Neural progenitor cell (in vitro differentiated cells): Measurements from ENCODE around the gene VANGL2. TPM values are rescaled to one million over a fixed set of nuclear protein-coding genes. Genes with fewer than 3 reads are reported as not detected.
"Not testable (repeated sequence)": the region's sequence is repeated elsewhere in the genome, so short reads cannot be mapped to it uniquely, and the experiment has no call there.

ENCODE experiments used
- DNase-seq: peaks from one replicate; pipeline ENCODE4 v3.0.0-alpha.2; 2016; ENCODE audit warnings: low spot score
- H2AFZ ChIP-seq: fragments of 200-600 bp; sonication (generic); replicated peaks from 2 replicates; pipeline ENCODE4 v1.6.1; 2016; ENCODE audit warnings: antibody characterized with exemption
- H3F3A ChIP-seq: fragments of 200-600 bp; sonication (generic); 2 replicates; pipeline ENCODE4 v1.6.1; 2016; ENCODE audit warnings: antibody characterized with exemption, low read depth
- H3K27ac ChIP-seq: fragments of 200-600 bp; sonication (generic); 2 replicates; pipeline ENCODE4 v1.5.1; 2016; ENCODE audit warnings: mild to moderate bottlenecking
- H3K27me3 ChIP-seq: fragments of 200-600 bp; sonication (generic); 2 replicates; pipeline ENCODE4 v1.6.1; 2016; ENCODE audit warnings: mild to moderate bottlenecking, moderate library complexity
- H3K36me3 ChIP-seq: fragments of 200-600 bp; sonication (generic); 2 replicates; pipeline ENCODE4 v1.5.1; 2016
- H3K4me1 ChIP-seq: fragments of 200-600 bp; sonication (generic); 2 replicates; pipeline ENCODE4 v1.6.1; 2016; ENCODE audit warnings: mixed run types
- H3K4me2 ChIP-seq: fragments of 200-600 bp; sonication (generic); 2 replicates; pipeline ENCODE4 v1.6.1; 2016
- H3K4me3 ChIP-seq: fragments of 200-600 bp; sonication (generic); 2 replicates; pipeline ENCODE4 v1.5.1; 2016
- H3K79me2 ChIP-seq: fragments of 200-600 bp; sonication (generic); 2 replicates; pipeline ENCODE4 v1.6.1; 2016; ENCODE audit warnings: low read depth
- H3K9ac ChIP-seq: fragments of 200-600 bp; sonication (generic); 2 replicates; pipeline ENCODE4 v1.6.1; 2016
- H3K9me3 ChIP-seq: fragments of 200-600 bp; sonication (generic); 2 replicates; pipeline ENCODE4 v1.5.1; 2016; ENCODE audit warnings: low read depth
- H4K20me1 ChIP-seq: fragments of 200-600 bp; sonication (generic); 2 replicates; pipeline ENCODE4 v1.6.1; 2016; ENCODE audit warnings: low read depth
- H3K27ac Mint-ChIP-seq: 3 replicates; pipeline ENCODE4 v1.8.0; 2021; ENCODE audit warnings: mixed read lengths
- H3K27me3 Mint-ChIP-seq: 2 replicates; pipeline ENCODE4 v1.8.0; 2022; ENCODE audit warnings: low read depth, mild to moderate bottlenecking, inconsistent platforms, moderate library complexity, mixed read lengths; ENCODE audit not compliant: insufficient read depth
- H3K36me3 Mint-ChIP-seq: 3 replicates; pipeline ENCODE4 v1.8.0; 2021; ENCODE audit warnings: mixed read lengths
- H3K4me1 Mint-ChIP-seq: 3 replicates; pipeline ENCODE4 v1.8.0; 2021; ENCODE audit warnings: mixed read lengths
- H3K4me3 Mint-ChIP-seq: 3 replicates; pipeline ENCODE4 v1.8.0; 2021; ENCODE audit warnings: mild to moderate bottlenecking, moderate library complexity, mixed read lengths
- H3K9me3 Mint-ChIP-seq: 3 replicates; pipeline ENCODE4 v1.8.0; 2020; ENCODE audit warnings: mixed read lengths
- CTCF ChIP-seq: fragments of 200-600 bp; sonication (generic); IDR thresholded peaks from 2 replicates; pipeline ENCODE4 v1.5.1; 2017; ENCODE audit warnings: antibody characterized with exemption, mild to moderate bottlenecking
- EZH2 ChIP-seq: fragments of 200-600 bp; sonication (generic); IDR thresholded peaks from 2 replicates; pipeline ENCODE4 v1.6.1; 2017; ENCODE audit warnings: antibody characterized with exemption, mild to moderate bottlenecking, moderate library complexity
- EZH2phosphoT487 ChIP-seq: fragments of 200-600 bp; sonication (generic); IDR thresholded peaks from 2 replicates; pipeline ENCODE4 v1.6.1; 2017; ENCODE audit warnings: antibody characterized with exemption
- total RNA-seq: library from RNA; depleted of rRNA; stranded (reverse); fragments of >200 nt; gene quantifications from 2 replicates; pipeline ENCODE4 v1.2.3, GENCODE V29; 2015; ENCODE audit warnings: low replicate concordance

The VANGL2 gene
- total RNA-seq, 1 donor from 2014 or later = 23.0 TPM

- Mint-ChIP-seq H3K27ac (peak overlapping the region; percentile 91), H3K27me3 (peaks cover 9% of the 10 kb centered on the region), H3K4me1 (peaks cover 46% of the 10 kb centered on the region), H3K4me3 (peak overlapping the region; percentile 61), H3K36me3 (no peaks in the 10 kb centered on the region), H3K9me3 (no peaks in the 10 kb centered on the region)
- TF ChIP-seq EZH2 = no peak
- no peak for TF ChIP-seq EZH2phosphoT487
- no peak for TF ChIP-seq CTCF
- no peaks in the 10 kb centered on the region for H3K79me2 ChIP-seq
- H3K4me3 ChIP-seq = peak overlapping the region; percentile 28
- peak overlapping the region; percentile 92 for H3K27ac ChIP-seq
- H3K27me3 ChIP-seq = no peaks in the 10 kb centered on the region
- H3F3A ChIP-seq = peaks cover 29% of the 10 kb centered on the region
- no peak overlapping the region for H3K9ac ChIP-seq
- no peaks in the 10 kb centered on the region for H4K20me1 ChIP-seq
- peak overlapping the region; percentile 79 for H2AFZ ChIP-seq
- H3K9me3 ChIP-seq = no peaks in the 10 kb centered on the region
- DNase-seq = peak; percentile 78
- H3K36me3 ChIP-seq = no peaks in the 10 kb centered on the region
- H3K4me2 ChIP-seq = peak overlapping the region; percentile 74
- peaks cover 33% of the 10 kb centered on the region for H3K4me1 ChIP-seq
Measured at GRCh38 chr1:160375788-160376524, 24.4 kb upstream of the VANGL2 start.

- no peaks in the 10 kb centered on the region for H4K20me1 ChIP-seq
- Mint-ChIP-seq H3K36me3 (no peaks in the 10 kb centered on the region), H3K4me1 (peaks cover 40% of the 10 kb centered on the region), H3K27me3 (peaks cover 6% of the 10 kb centered on the region), H3K27ac (peak overlapping the region; percentile 91), H3K4me3 (peak overlapping the region; percentile 61), H3K9me3 (no peaks in the 10 kb centered on the region)
- H3K4me1 ChIP-seq = peaks cover 27% of the 10 kb centered on the region
- H3K79me2 ChIP-seq = no peaks in the 10 kb centered on the region
- TF ChIP-seq EZH2 (no peak), CTCF (peak; percentile 92)
- peak overlapping the region; percentile 74 for H3K4me2 ChIP-seq
- H3K27ac ChIP-seq = peak overlapping the region; percentile 92
- no peaks in the 10 kb centered on the region for H3K27me3 ChIP-seq
- peaks cover 29% of the 10 kb centered on the region for H3F3A ChIP-seq
- peak overlapping the region; percentile 28 for H3K4me3 ChIP-seq
- no peaks in the 10 kb centered on the region for H3K36me3 ChIP-seq
- DNase-seq = peak; percentile 85
- H2AFZ ChIP-seq = peak overlapping the region; percentile 79
- H3K9me3 ChIP-seq = no peaks in the 10 kb centered on the region
- H3K9ac ChIP-seq = no peak overlapping the region
Measured at GRCh38 chr1:160376525-160377131, 23.7 kb upstream of the VANGL2 start.

- Histone ChIP-seq H3K4me3 (no peak overlapping the region), H3K27me3 (no peaks in the 10 kb centered on the region), H3K27ac (no peak overlapping the region), H3K4me1 (peaks cover 27% of the 10 kb centered on the region), H3K9ac (no peak overlapping the region), H3K79me2 (no peaks in the 10 kb centered on the region), H4K20me1 (no peaks in the 10 kb centered on the region), H2AFZ (no peak overlapping the region), H3K4me2 (no peak overlapping the region), H3F3A (peaks cover 29% of the 10 kb centered on the region), H3K9me3 (no peaks in the 10 kb centered on the region), H3K36me3 (no peaks in the 10 kb centered on the region)
- no peaks in the 10 kb centered on the region for H3K36me3 Mint-ChIP-seq
- H3K4me3 Mint-ChIP-seq = no peak overlapping the region
- TF ChIP-seq EZH2phosphoT487 (no peak), EZH2 (no peak), CTCF (no peak)
- H3K27me3 Mint-ChIP-seq = peaks cover 6% of the 10 kb centered on the region
- peak overlapping the region; percentile 12 for H3K27ac Mint-ChIP-seq
- H3K9me3 Mint-ChIP-seq = no peaks in the 10 kb centered on the region
- peaks cover 36% of the 10 kb centered on the region for H3K4me1 Mint-ChIP-seq
- DNase-seq = no peak
Measured at GRCh38 chr1:160377585-160378206, 22.7 kb upstream of the VANGL2 start.

DNA sequence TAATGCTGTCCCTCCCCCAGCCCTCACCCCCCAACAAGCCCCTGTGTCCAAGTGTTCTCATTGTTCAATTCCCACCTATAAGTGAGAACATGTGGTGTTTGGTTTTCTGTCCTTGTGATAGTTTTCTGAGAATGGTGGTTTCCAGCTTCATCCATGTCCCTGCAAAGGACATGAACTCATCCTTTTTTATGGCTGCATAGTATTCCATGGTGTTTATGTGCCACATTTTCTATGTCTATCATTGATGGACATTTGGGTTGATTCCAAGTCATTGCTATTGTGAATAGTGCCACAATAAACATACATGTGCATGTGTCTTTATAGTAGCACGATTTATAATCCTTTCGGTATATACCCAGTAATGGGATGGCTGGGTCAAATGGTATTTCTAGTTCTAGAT, 15.6 kb upstream of the VANGL2 start:
- not testable (repeated sequence) for H3K27ac Mint-ChIP-seq, H4K20me1 ChIP-seq, H3K79me2 ChIP-seq, H2AFZ ChIP-seq, H3K4me3 ChIP-seq, H3K4me1 ChIP-seq, H3K9ac ChIP-seq, H3K4me2 ChIP-seq, H3K36me3 Mint-ChIP-seq, H3F3A ChIP-seq, H3K36me3 ChIP-seq, H3K4me1 Mint-ChIP-seq, DNase-seq, H3K4me3 Mint-ChIP-seq, H3K27me3 ChIP-seq, H3K9me3 ChIP-seq, H3K27ac ChIP-seq
- peaks cover 10% of the 10 kb centered on the region for H3K27me3 Mint-ChIP-seq
- peaks cover 26% of the 10 kb centered on the region for H3K9me3 Mint-ChIP-seq

DNA sequence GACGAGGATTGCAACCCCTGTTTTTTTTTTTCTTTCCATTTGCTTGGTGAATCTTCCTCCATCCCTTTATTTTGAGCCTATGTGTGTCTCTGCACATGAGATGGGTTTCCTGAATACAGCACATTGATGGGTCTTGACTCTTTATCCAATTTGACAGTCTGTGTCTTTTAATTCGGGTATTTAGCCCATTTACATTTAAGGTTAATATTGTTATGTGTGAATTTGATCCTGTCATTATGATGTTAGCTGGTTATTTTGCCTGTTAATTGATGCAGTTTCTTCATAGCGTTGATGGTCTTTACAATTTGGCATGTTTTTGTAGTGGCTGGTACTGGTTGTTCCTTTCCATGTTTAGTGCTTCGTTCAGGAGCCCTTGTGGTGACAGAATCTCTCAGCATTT, 12.0 kb upstream of the VANGL2 start:
- not testable (repeated sequence) for H3K27ac Mint-ChIP-seq, H3K36me3 ChIP-seq, H3K4me1 ChIP-seq, H4K20me1 ChIP-seq, H3K9ac ChIP-seq, H2AFZ ChIP-seq, H3K4me3 Mint-ChIP-seq, H3K79me2 ChIP-seq, DNase-seq, H3K27me3 Mint-ChIP-seq, H3K27me3 ChIP-seq, H3K4me1 Mint-ChIP-seq, H3K36me3 Mint-ChIP-seq, H3K9me3 ChIP-seq, H3K4me2 ChIP-seq, H3K27ac ChIP-seq, H3K4me3 ChIP-seq, H3F3A ChIP-seq
- H3K9me3 Mint-ChIP-seq = peaks cover 27% of the 10 kb centered on the region
